ENCODE measurements around the gene BRIP1. TPM values are rescaled to one million over a fixed set of nuclear protein-coding genes. Genes with fewer than 3 reads are reported as not detected.

Gene BRIP1
- total RNA-seq, 1 donor from 2014 or later = 17.2 TPM

DNA sequence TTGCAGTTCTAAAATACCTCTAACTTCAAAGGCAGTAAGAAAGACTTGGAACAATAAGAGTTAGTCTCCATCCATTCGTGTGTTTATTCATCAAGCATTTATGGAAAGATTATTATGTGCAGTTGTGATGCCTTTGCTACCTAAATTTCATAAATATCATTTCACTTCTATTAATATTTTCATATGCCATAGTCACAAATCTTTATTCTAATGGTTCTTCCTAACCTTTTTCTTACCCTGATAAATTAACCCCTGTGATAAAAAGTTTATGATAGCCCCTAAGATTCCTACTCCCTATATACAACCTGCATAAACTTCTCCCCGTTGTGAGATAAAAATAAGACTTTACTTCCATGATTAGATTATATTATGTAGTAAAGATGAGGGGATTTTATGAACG lies 94.9 kb downstream of the BRIP1 start:
- Mint-ChIP-seq H3K4me1 (no peaks in the 10 kb centered on the region), H3K4me3 (no peak overlapping the region), H3K9me3 (peaks cover 13% of the 10 kb centered on the region), H3K27me3 (no peaks in the 10 kb centered on the region), H3K36me3 (ENCODE audit: low read depth) (peaks cover 49% of the 10 kb centered on the region), H3K27ac (no peak overlapping the region)
- no peak for DNase-seq
- intact Hi-C loops (cut with micrococcal nuclease) = no loop called here

DNA sequence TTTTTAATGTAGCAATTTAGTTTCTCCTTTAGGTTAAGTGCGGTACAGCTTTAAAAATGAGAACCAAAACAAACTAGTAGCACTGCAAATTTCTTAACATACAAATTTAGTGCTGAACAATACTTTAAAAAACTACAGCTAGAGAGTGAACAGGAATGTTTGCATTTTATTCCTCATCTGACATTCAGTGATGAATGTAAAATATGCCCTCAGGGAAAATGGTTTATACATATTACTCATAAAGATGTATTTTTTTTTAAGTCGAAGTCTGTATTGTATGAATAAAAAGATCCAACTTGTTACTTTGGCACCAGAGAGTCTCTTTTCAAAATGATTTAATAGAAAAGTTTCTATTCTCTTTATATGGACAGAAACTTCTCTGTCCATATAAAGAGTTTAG lies 96.8 kb downstream of the BRIP1 start:
- Mint-ChIP-seq H3K27ac (no peak overlapping the region), H3K4me3 (no peak overlapping the region), H3K4me1 (no peaks in the 10 kb centered on the region), H3K36me3 (ENCODE audit: low read depth) (peaks cover 52% of the 10 kb centered on the region), H3K27me3 (no peaks in the 10 kb centered on the region), H3K9me3 (peaks cover 25% of the 10 kb centered on the region)
- intact Hi-C loops (cut with micrococcal nuclease) = no loop called here
- DNase-seq = no peak

DNA sequence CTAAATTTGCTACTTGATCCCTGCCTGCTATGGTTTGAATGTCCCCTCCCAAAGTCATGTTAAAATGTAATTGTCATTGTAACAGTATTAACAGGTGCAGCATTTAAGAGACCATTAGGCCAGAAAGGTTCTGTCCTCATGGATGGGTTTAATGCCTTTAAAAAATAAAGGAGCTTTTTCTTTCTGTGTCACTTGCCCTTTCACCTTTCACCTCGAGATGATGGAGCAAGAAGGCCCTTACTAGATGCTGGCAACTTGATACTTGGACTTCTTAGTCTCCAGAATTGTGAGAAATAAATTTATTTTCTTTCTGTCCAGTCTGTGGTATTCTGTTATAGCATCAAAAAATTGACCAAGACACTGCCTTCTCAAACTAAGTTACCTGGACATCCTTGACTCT lies 98.5 kb downstream of the BRIP1 start:
- intact Hi-C loops (cut with micrococcal nuclease) = no loop called here
- no peak overlapping the region for H3K27ac Mint-ChIP-seq

DNA sequence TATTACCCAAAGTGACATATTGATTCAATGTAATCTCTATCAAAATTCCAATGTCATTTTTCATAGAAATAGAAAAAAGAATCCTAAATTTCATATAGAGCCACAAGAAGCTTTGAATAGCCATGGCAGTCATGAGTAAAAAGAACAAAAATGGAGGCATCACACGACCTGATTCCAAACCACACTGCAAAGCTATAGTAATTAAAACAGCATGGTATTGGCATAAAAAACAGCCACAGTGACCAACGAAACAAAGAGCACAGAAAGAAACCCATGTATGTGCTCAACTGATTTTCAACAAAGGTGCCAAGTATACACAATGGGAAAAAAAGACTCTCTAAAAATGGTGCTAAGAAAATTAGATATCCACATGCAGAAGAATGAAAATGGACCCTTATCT lies 101.5 kb downstream of the BRIP1 start:
- no peak for DNase-seq
- peaks cover 10% of the 10 kb centered on the region for H3K4me1 Mint-ChIP-seq
- H3K4me3 Mint-ChIP-seq = no peak overlapping the region
- peaks cover 18% of the 10 kb centered on the region for H3K9me3 Mint-ChIP-seq
- H3K27me3 Mint-ChIP-seq = no peaks in the 10 kb centered on the region
- H3K36me3 Mint-ChIP-seq (ENCODE audit: low read depth) = peaks cover 48% of the 10 kb centered on the region
- intact Hi-C loops (cut with micrococcal nuclease) = no loop called here
- H3K27ac Mint-ChIP-seq = no peak overlapping the region

More for the DNA sequence above, 98.5 kb downstream of the BRIP1 start:
- peaks cover 18% of the 10 kb centered on the region for H3K9me3 Mint-ChIP-seq
- no peaks in the 10 kb centered on the region for H3K27me3 Mint-ChIP-seq
- peaks cover 50% of the 10 kb centered on the region for H3K36me3 Mint-ChIP-seq (ENCODE audit: low read depth)
- H3K4me3 Mint-ChIP-seq = no peak overlapping the region
- no peaks in the 10 kb centered on the region for H3K4me1 Mint-ChIP-seq
- no peak for DNase-seq

DNA sequence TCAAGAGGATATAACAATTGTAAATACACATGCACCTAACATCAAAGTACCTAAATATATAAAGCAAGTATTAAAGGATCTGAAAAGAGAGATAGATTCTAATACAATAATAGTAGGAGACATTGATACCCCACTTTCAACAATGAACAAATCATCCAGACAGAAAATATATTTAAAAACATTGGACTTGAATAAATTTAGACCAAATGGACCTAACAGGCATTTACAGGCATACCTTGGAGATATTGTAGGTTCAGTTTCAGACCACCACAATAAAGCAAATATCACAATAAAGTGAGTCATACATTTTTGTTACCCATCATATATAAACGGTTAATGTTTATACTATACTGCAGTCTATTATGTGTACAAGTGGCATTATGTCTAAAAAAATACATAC lies 104.0 kb downstream of the BRIP1 start:
- no peak overlapping the region for H3K4me3 Mint-ChIP-seq
- DNase-seq = no peak
- H3K9me3 Mint-ChIP-seq = peaks cover 18% of the 10 kb centered on the region
- no peak overlapping the region for H3K27ac Mint-ChIP-seq
- H3K36me3 Mint-ChIP-seq (ENCODE audit: low read depth) = peaks cover 50% of the 10 kb centered on the region
- H3K27me3 Mint-ChIP-seq = no peaks in the 10 kb centered on the region
- H3K4me1 Mint-ChIP-seq = peaks cover 10% of the 10 kb centered on the region
- intact Hi-C loops (cut with micrococcal nuclease) = no loop called here

DNA sequence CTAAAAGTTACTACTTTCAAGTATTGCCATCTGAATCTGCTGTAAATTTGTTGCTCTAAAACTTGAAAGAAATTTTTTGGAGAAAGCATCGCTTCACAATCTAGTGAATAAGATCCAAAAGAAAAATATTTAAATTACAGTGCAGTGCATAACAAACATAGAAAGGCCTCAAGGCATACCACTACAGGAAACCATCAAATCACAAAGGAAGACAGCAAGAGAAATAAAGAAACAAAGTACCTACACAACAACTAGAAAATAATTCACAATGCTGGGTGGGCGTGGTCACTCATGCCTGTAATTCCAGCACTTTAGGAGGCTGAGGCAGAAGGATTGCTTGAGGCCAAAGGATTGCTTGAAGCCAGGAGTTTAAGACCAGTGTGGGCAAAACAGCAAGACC lies 104.9 kb downstream of the BRIP1 start:
- intact Hi-C loops (cut with micrococcal nuclease) = no loop called here
- H3K4me3 Mint-ChIP-seq = no peak overlapping the region
- H3K9me3 Mint-ChIP-seq = peaks cover 17% of the 10 kb centered on the region

DNA sequence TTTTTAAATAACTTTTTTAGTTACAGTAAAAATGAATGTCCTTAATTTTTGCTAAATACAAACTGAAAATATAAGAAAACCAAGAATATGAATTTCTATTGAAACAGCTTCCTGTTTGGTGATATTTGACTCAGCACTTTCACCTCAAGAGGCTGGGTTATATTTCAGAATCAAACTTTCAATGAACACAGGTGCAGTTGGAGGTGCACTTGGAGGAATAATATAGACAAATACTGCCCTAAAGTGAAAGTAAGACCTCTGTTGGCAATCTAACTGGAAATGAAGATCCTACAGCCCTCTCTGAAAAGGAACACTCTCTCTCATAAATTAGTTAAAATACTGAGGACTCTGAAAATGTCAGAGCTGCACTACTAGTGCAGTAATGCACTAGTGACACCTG lies 106.2 kb downstream of the BRIP1 start:
- intact Hi-C loops (cut with micrococcal nuclease) = no loop called here
- Mint-ChIP-seq H3K27ac (no peak overlapping the region), H3K4me1 (peaks cover 10% of the 10 kb centered on the region), H3K9me3 (peaks cover 5% of the 10 kb centered on the region), H3K27me3 (no peaks in the 10 kb centered on the region), H3K36me3 (ENCODE audit: low read depth) (peaks cover 39% of the 10 kb centered on the region), H3K4me3 (no peak overlapping the region)
- DNase-seq = no peak

More for the DNA sequence above, 104.9 kb downstream of the BRIP1 start:
- Mint-ChIP-seq H3K36me3 (ENCODE audit: low read depth) (peaks cover 52% of the 10 kb centered on the region), H3K4me1 (peaks cover 10% of the 10 kb centered on the region), H3K27me3 (no peaks in the 10 kb centered on the region), H3K27ac (no peak overlapping the region)
- no peak for DNase-seq

DNA sequence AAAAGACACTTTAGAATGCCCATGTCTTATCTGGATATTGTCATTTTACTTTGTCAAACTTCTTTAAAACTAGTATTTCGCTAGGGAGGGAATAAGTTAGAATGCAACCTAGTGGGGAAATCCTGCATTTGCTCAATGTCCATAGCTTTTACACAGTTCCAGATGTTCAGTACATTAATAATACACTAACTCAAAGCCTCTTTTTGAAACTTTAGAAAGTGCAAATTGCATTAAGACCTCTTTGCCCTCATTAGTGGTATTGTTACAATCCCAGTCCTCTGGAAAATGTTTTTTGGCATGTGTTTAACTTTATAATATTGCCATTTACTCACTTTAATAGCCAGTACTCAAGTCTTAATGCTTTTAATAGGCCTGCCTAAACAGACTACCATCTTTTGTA lies 106.8 kb downstream of the BRIP1 start:
- Mint-ChIP-seq H3K27ac (no peak overlapping the region), H3K36me3 (ENCODE audit: low read depth) (peaks cover 34% of the 10 kb centered on the region), H3K9me3 (no peaks in the 10 kb centered on the region), H3K4me3 (no peak overlapping the region), H3K27me3 (no peaks in the 10 kb centered on the region), H3K4me1 (peaks cover 10% of the 10 kb centered on the region)
- intact Hi-C loops (cut with micrococcal nuclease) = no loop called here
- DNase-seq = no peak

DNA sequence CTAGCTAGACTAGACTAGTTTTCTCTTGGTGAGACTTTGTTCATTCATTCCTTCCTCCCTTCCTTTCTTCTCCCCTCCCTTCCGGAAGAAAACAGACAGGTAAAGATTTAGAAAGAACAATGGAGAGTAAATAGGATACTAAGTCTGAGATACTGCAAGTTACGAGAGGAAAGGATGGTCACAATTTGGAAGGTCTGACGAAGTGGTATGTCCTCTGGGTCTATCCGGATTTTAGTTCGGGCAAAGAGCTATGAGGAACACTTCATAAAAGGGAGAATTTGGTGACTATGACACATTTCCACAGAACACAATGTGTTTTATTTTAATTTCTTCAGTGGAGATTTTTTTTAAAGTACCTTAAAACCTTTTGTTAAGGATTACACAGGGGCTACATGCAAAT lies 107.7 kb downstream of the BRIP1 start:
- H3K4me3 Mint-ChIP-seq = no peak overlapping the region

DNA sequence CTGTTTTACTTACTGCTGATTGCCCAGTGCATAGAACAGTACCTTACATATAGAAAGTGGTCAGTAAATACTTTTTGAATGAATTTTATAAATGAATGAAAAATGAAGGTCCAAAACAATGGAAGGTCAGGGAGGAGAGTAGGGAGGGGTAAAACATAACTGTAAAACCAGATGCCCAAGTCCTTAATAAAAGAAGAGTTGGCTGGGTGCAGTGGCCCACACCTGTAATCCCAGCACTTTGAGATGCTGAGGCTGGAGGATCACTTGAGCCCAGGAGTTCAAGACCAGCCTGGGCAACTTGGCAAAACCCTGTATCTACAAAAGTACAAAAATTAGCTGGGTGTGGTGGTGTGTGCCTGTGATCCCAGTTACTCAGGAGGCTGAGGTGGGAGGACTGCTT lies 108.2 kb downstream of the BRIP1 start:
- intact Hi-C loops (cut with micrococcal nuclease) = no loop called here
- no peaks in the 10 kb centered on the region for H3K9me3 Mint-ChIP-seq
- H3K27me3 Mint-ChIP-seq = no peaks in the 10 kb centered on the region

More for the DNA sequence above, 107.7 kb downstream of the BRIP1 start:
- no peak overlapping the region for H3K27ac Mint-ChIP-seq
- DNase-seq = no peak
- peaks cover 27% of the 10 kb centered on the region for H3K36me3 Mint-ChIP-seq (ENCODE audit: low read depth)
- no peaks in the 10 kb centered on the region for H3K27me3 Mint-ChIP-seq
- peaks cover 14% of the 10 kb centered on the region for H3K4me1 Mint-ChIP-seq
- intact Hi-C loops (cut with micrococcal nuclease) = no loop called here
- H3K9me3 Mint-ChIP-seq = no peaks in the 10 kb centered on the region

DNA sequence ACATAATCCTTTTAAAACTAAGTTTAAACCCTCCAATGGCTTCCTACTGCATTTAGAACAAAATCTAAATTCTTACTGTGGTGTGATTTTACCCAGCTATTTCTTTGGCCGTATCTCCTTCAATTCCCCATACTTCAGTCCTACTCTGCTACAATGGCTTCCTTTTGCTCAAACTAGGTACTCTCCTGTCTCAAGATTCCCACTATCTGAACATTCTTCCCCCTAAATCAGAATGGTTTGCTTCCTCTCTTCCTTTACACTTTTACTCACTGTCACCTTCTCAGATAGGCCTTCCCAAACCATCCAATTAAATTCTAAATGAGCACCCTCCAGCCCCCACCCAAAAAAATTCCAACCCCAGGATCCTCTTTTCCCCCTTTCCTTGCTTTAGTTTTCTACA lies 109.2 kb downstream of the BRIP1 start:
- Mint-ChIP-seq H3K4me1 (peaks cover 17% of the 10 kb centered on the region), H3K9me3 (no peaks in the 10 kb centered on the region), H3K4me3 (no peak overlapping the region), H3K36me3 (ENCODE audit: low read depth) (peaks cover 20% of the 10 kb centered on the region), H3K27me3 (no peaks in the 10 kb centered on the region), H3K27ac (no peak overlapping the region)
- no peak for DNase-seq
- intact Hi-C loops (cut with micrococcal nuclease) = no loop called here

More for the DNA sequence above, 108.2 kb downstream of the BRIP1 start:
- peaks cover 17% of the 10 kb centered on the region for H3K4me1 Mint-ChIP-seq
- DNase-seq = no peak
- H3K4me3 Mint-ChIP-seq = no peak overlapping the region
- H3K36me3 Mint-ChIP-seq (ENCODE audit: low read depth) = peaks cover 22% of the 10 kb centered on the region
- H3K27ac Mint-ChIP-seq = no peak overlapping the region

DNA sequence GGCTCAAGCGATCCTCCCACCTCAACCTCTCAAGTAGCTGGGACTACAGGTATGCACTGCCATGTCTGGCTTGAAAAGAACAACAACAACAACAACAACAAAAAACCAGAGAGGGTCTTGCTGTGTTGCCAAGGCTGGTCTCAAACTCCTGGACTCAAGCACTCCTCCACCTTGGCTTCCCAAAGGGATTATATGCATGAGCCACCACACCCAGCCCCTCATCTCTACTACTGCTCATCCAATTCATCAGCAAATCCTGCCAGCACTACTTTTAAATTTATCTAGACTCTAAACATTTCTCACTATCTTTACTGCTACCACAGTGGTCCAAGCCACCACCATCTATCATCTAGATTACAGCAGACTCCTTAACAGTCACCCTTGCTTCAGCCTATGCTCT lies 109.6 kb downstream of the BRIP1 start:
- H3K27ac Mint-ChIP-seq = no peak overlapping the region
- peaks cover 18% of the 10 kb centered on the region for H3K36me3 Mint-ChIP-seq (ENCODE audit: low read depth)
- H3K4me3 Mint-ChIP-seq = no peak overlapping the region
- no peaks in the 10 kb centered on the region for H3K27me3 Mint-ChIP-seq
- intact Hi-C loops (cut with micrococcal nuclease) = no loop called here
- no peaks in the 10 kb centered on the region for H3K9me3 Mint-ChIP-seq
- H3K4me1 Mint-ChIP-seq = peaks cover 17% of the 10 kb centered on the region
- no peak for DNase-seq

DNA sequence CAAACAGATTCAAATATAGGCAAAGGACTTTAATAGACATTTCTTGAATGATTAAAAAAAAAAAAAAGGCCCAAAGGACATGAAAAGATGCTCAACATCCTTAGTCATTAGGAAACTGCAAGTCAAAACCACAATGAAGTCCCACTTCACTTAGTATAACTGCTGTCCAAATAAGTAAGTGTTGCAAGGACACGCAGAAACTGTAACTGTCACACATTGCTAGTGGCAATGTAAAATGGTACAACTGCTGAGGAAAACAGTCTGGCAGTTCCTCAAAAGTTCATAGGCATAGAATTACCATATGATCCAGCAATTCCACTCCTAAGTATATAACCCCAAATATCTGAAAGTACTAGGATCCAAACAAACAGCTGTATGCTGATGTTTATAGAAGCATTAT lies 112.7 kb downstream of the BRIP1 start:
- intact Hi-C loops (cut with micrococcal nuclease) = no loop called here
- H3K4me1 Mint-ChIP-seq = peaks cover 10% of the 10 kb centered on the region
- peaks cover 11% of the 10 kb centered on the region for H3K9me3 Mint-ChIP-seq
- H3K36me3 Mint-ChIP-seq (ENCODE audit: low read depth) = peaks cover 25% of the 10 kb centered on the region
- no peak for DNase-seq
- H3K27me3 Mint-ChIP-seq = no peaks in the 10 kb centered on the region
- H3K27ac Mint-ChIP-seq = no peak overlapping the region
- H3K4me3 Mint-ChIP-seq = no peak overlapping the region

DNA sequence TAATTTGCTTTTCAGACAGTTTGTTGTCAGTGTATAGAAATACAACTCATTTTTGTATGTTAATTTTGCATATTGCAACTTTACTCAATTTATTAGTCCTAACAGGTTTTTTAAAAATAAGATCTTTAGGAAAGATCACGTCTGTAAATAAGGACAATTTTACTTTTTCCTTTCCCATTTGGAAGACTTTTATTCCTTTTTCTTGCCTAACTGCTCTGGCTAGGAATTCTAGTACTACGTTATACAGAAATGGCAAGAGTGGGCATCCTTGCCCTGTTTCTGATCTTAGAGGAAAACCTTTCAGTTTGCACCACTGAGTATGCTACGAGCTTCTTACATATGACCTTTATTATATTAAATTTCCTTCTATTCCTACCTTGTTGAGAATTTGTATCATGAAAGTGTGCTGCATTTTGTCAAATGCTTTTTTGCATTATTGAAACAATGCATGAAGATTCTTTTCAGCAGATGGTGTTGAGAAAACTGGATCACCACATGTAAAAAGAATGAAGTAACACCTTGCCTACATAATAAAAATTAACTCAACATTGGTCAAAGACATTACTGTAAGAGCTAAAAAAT lies 113.4 kb downstream of the BRIP1 start:
- H3K27ac Mint-ChIP-seq = no peak overlapping the region
- intact Hi-C loops (cut with micrococcal nuclease) = no loop called here
- H3K4me3 Mint-ChIP-seq = no peak overlapping the region
- H3K4me1 Mint-ChIP-seq = peaks cover 10% of the 10 kb centered on the region
- H3K9me3 Mint-ChIP-seq = peaks cover 11% of the 10 kb centered on the region
- peaks cover 27% of the 10 kb centered on the region for H3K36me3 Mint-ChIP-seq (ENCODE audit: low read depth)
- no peak for DNase-seq
- H3K27me3 Mint-ChIP-seq = no peaks in the 10 kb centered on the region

DNA sequence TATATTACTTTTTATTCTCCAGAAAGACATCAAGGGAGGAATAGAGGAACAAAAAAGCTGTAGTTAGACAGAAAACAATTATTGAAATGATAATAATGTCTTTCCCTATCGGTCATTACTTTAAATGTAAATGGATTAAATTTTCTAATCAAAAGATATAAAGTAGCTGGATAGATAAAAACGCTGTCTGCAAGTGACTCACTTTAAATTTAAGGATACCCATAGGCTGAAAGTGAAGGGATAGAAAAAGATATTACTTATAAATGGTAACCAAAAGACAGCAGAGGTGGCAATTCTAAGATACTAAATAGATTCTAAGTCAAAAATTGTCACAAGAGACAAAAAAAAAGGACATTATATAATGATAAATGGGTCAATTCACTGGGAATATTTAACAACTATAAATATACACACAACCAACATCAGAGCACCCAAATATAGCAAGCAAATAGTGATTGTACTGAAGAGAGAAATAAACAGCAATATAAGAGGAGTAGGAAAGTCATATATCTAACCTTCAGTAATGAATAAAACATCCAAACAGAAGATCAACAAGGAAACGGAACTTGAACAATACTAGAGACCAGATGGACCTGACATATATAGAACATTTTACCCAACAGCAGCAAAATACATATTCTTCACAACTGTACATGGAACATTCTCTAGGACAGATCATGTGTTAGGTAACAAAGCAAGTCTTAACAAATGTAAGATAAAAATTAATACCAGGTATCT lies 116.9 kb downstream of the BRIP1 start:
- Mint-ChIP-seq H3K27ac (no peak overlapping the region), H3K4me3 (no peak overlapping the region), H3K36me3 (ENCODE audit: low read depth) (peaks cover 39% of the 10 kb centered on the region), H3K9me3 (peaks cover 21% of the 10 kb centered on the region), H3K4me1 (peaks cover 10% of the 10 kb centered on the region), H3K27me3 (no peaks in the 10 kb centered on the region)
- DNase-seq = no peak
- intact Hi-C loops (cut with micrococcal nuclease) = no loop called here

All from activated CD4-positive, alpha-beta T cell treated with anti-CD3 and anti-CD28 coated beads, Interleukin-2, amount 10 ng/mL, durations not matched to agents 24 days and 14 days (primary cell).